SK-N-SH (cell line): Measurements from ENCODE around the gene RSAD2. TPM values are rescaled to one million over a fixed set of nuclear protein-coding genes. Genes with fewer than 3 reads are reported as not detected.
"Not testable (repeated sequence)": the region's sequence is repeated elsewhere in the genome, so short reads cannot be mapped to it uniquely, and the experiment has no call there.

Source experiments
- CTCF ChIA-PET: fragments of 300-600, 350-600 bp; formaldehyde crosslinking; extraction: SDS; loops from one replicate; lab custom pipeline; 2021; lab: Yijun Ruan, JAX
- POLR2A ChIA-PET: fragments of 350-600 bp; sonication (Branson Sonifier 250); formaldehyde crosslinking; extraction: SDS; loops from one replicate; lab custom pipeline; 2020; ENCODE audit warnings: antibody characterized with exemption, inconsistent platforms; lab: Yijun Ruan, JAX
- DNase-seq: peaks from one replicate; pipeline ENCODE4 v3.0.0; 2012
- H2AFZ ChIP-seq: fragments of 200-600 bp; sonication (generic); 2 replicates; pipeline ENCODE4 v1.8.1; 2016; ENCODE audit warnings: antibody characterized with exemption, mild to moderate bottlenecking, low read depth
- H3F3A ChIP-seq: fragments of 200-600 bp; sonication (generic); replicated peaks from 2 replicates; pipeline ENCODE3; 2016; ENCODE audit warnings: antibody characterized with exemption, mild to moderate bottlenecking; ENCODE audit not compliant: insufficient read depth
- H3K27ac ChIP-seq, 2 experiments: fragments of 200-500 bp in 1 of 2; fragments of 200-600 bp in 1 of 2; sonication (Bioruptor generic) in 1 of 2; sonication (generic), shearing (Covaris generic) in 1 of 2; 2 replicates each; pipeline versions ENCODE4 v1.5.1 to v1.6.1; 2014 to 2016; ENCODE audit warnings: low read depth in 2 of 2, inconsistent platforms in 1 of 2, low read length in 1 of 2, mild to moderate bottlenecking in 1 of 2, mixed read lengths in 1 of 2
- H3K27me3 ChIP-seq: fragments of 200-600 bp; sonication (generic), shearing (Covaris generic); 2 replicates; pipeline ENCODE4 v1.6.1; 2016; ENCODE audit warnings: mixed run types; ENCODE audit not compliant: insufficient read depth
- H3K36me3 ChIP-seq, 2 experiments: fragments of 200-500 bp in 1 of 2; fragments of 200-600 bp in 1 of 2; sonication (Bioruptor generic) in 1 of 2; sonication (generic) in 1 of 2; replicated peaks in 1 of 2; 2 replicates each; pipeline versions ENCODE3 to v1.5.1; 2014 to 2016; ENCODE audit warnings: low read length in 1 of 2, mild to moderate bottlenecking in 1 of 2; ENCODE audit not compliant: insufficient read depth in 2 of 2, control insufficient read depth in 1 of 2
- H3K4me1 ChIP-seq, 2 experiments: fragments of 200-500 bp in 1 of 2; fragments of 200-600 bp in 1 of 2; sonication (Bioruptor generic) in 1 of 2; sonication (generic), shearing (Covaris generic) in 1 of 2; 2 replicates each; pipeline versions ENCODE4 v1.5.1 to v1.6.1; 2014 to 2016; ENCODE audit warnings: low read depth in 1 of 2, low read length in 1 of 2, mixed run types in 1 of 2; ENCODE audit not compliant: insufficient read depth in 2 of 2, control insufficient read depth in 1 of 2
- H3K4me2 ChIP-seq: fragments of 200-600 bp; sonication (generic), shearing (Covaris generic); 2 replicates; pipeline ENCODE4 v1.6.1; 2017; ENCODE audit warnings: mixed run types
- H3K4me3 ChIP-seq, 2 experiments: fragments of 200-500 bp in 1 of 2; fragments of 200-600 bp in 1 of 2; sonication (Bioruptor generic) in 1 of 2; sonication (generic), shearing (Covaris generic) in 1 of 2; 2 replicates each; pipeline versions ENCODE4 v1.5.1 to v1.8.1; 2014 to 2016; ENCODE audit warnings: low read depth in 2 of 2, inconsistent platforms in 1 of 2, low read length in 1 of 2, mild to moderate bottlenecking in 1 of 2, mixed read lengths in 1 of 2, moderate library complexity in 1 of 2
- H3K79me2 ChIP-seq: fragments of 200-600 bp; sonication (generic); 2 replicates; pipeline ENCODE4 v1.8.1; 2017; ENCODE audit warnings: mild to moderate bottlenecking; ENCODE audit not compliant: insufficient read depth
- H3K9ac ChIP-seq: fragments of 200-600 bp; sonication (generic); 2 replicates; pipeline ENCODE4 v1.6.1; 2017; ENCODE audit warnings: mixed run types
- H3K9me2 ChIP-seq: fragments of 200-600 bp; sonication (generic); 2 replicates; pipeline ENCODE4 v1.6.1; 2017; ENCODE audit warnings: mixed run types
- H3K9me3 ChIP-seq: fragments of 200-600 bp; sonication (generic); 2 replicates; pipeline ENCODE4 v1.6.1; 2017; ENCODE audit warnings: mixed run types, mild to moderate bottlenecking, moderate library complexity
- H4K20me1 ChIP-seq: fragments of 200-600 bp; sonication (generic); 2 replicates; pipeline ENCODE4 v1.6.1; 2017; ENCODE audit warnings: mild to moderate bottlenecking, mixed run types; ENCODE audit not compliant: insufficient read depth
- FOSL2 ChIP-seq: IDR thresholded peaks from 2 replicates; pipeline ENCODE4 v1.4.0; 2012; ENCODE audit warnings: low read depth, mild to moderate bottlenecking, moderate library complexity, borderline replicate concordance
- MAX ChIP-seq: IDR thresholded peaks from 2 replicates; pipeline ENCODE4 v1.4.0; 2012; ENCODE audit warnings: low read depth
- MEF2A ChIP-seq: IDR thresholded peaks from 2 replicates; pipeline ENCODE4 v1.4.0; 2012; ENCODE audit warnings: low read depth, borderline replicate concordance
- MXI1 ChIP-seq: IDR thresholded peaks from 2 replicates; pipeline ENCODE4 v1.6.1; 2012; ENCODE audit warnings: mild to moderate bottlenecking, low read depth, low read length, improper control_type of control experiment
- RFX5 ChIP-seq: IDR thresholded peaks from 2 replicates; pipeline ENCODE4 v1.6.1; 2012; ENCODE audit warnings: mild to moderate bottlenecking, improper control_type of control experiment, low read length
- RXRA ChIP-seq: IDR thresholded peaks from 2 replicates; pipeline ENCODE4 v1.4.0; 2012; ENCODE audit warnings: low read depth, mild to moderate bottlenecking, borderline replicate concordance
- SIN3A ChIP-seq: IDR thresholded peaks from 2 replicates; pipeline ENCODE4 v1.6.1; 2012; ENCODE audit warnings: low read depth, mild to moderate bottlenecking, low read length, moderate library complexity, borderline replicate concordance
- TAF1 ChIP-seq: IDR thresholded peaks from 2 replicates; pipeline ENCODE4 v1.6.1; 2012; ENCODE audit warnings: low read depth, mild to moderate bottlenecking, low read length, moderate library complexity, borderline replicate concordance
- TCF12 ChIP-seq: IDR thresholded peaks from 2 replicates; pipeline ENCODE4 v1.4.0; 2012
- TEAD4 ChIP-seq: IDR thresholded peaks from 2 replicates; pipeline ENCODE4 v1.4.0; 2012; ENCODE audit warnings: mild to moderate bottlenecking, borderline replicate concordance; ENCODE audit not compliant: insufficient read depth
- USF2 ChIP-seq: fragments of 150-350 bp; IDR thresholded peaks from 2 replicates; pipeline ENCODE4 v1.6.1; 2017; ENCODE audit warnings: antibody characterized with exemption, low read length, low read depth, borderline replicate concordance
- WGBS: methylation state at CpG from one replicate; pipeline ENCODE4 v1.1.6; 2017; ENCODE audit warnings: low lambda C conversion rate; 5-methylcytosine and 5-hydroxymethylcytosine counted together
- polyA plus RNA-seq, 3 experiments: library from polyadenylated mRNA; depleted of rRNA; stranded (reverse); fragments of >200 nt; gene quantifications; 2 replicates each; pipeline ENCODE4 v1.2.3, GENCODE V29; 2012

Gene RSAD2
- polyA plus RNA-seq, 1 of the 3 experiments (the other 2 are of a cell fraction): 0.35 TPM

GRCh38 chr2:6854416-6854815 is 23.2 kb upstream of the RSAD2 start:
- TF ChIP-seq MAX: no peak
- no peak for TF ChIP-seq TCF12
- TF ChIP-seq TAF1: no peak
- TF ChIP-seq FOSL2: no peak
- TF ChIP-seq SIN3A: no peak
- TF ChIP-seq RXRA: no peak
- Histone ChIP-seq H3K9ac (no peak overlapping the region), H3K9me2 (no peaks in the 10 kb centered on the region), H3K4me2 (no peak overlapping the region), H4K20me1 (no peaks in the 10 kb centered on the region), H3F3A (no peaks in the 10 kb centered on the region), H3K9me3 (no peaks in the 10 kb centered on the region), H3K4me1 (no peaks in the 10 kb centered on the region), H3K4me3 (no peak overlapping the region), H3K36me3 (no peaks in the 10 kb centered on the region), H3K27me3 (no peaks in the 10 kb centered on the region), H3K27ac (no peak overlapping the region), H2AFZ (no peak overlapping the region), H3K79me2 (no peaks in the 10 kb centered on the region)
- CTCF ChIA-PET: interaction anchor here (1.0 kb wide), 1 partner anchor 11 kb away, joined by 3 read pairs; the partner anchor contains the start of gene CMPK2
- POLR2A ChIA-PET: no interaction called here
- WGBS: 57% methylated on average over 2 of the region's 2 CpGs
- DNase-seq: no peak

- no peaks in the 10 kb centered on the region for H3K79me2 ChIP-seq
- no peaks in the 10 kb centered on the region for H3K4me1 ChIP-seq
- no peak for DNase-seq
- H3K4me3 ChIP-seq: no peak overlapping the region
- no peak overlapping the region for H3K9ac ChIP-seq
- H3K4me2 ChIP-seq: no peak overlapping the region
- H3K9me2 ChIP-seq: no peaks in the 10 kb centered on the region
- no peaks in the 10 kb centered on the region for H3F3A ChIP-seq
- ChIA-PET POLR2A (no interaction called here), CTCF (interaction anchor here (2.2 kb wide), 1 partner anchor 10 kb away, joined by 9 read pairs; the partner anchor contains the start of gene CMPK2)
- TF ChIP-seq RFX5 (no peak), USF2 (no peak), MXI1 (no peak)
- no peaks in the 10 kb centered on the region for H3K9me3 ChIP-seq
- H4K20me1 ChIP-seq: no peaks in the 10 kb centered on the region
- H3K27me3 ChIP-seq: no peaks in the 10 kb centered on the region
- H3K36me3 ChIP-seq: no peaks in the 10 kb centered on the region
- no peak overlapping the region for H2AFZ ChIP-seq
- H3K27ac ChIP-seq: no peak overlapping the region
Observed at GRCh38 chr2:6855860-6856547, 21.6 kb upstream of the RSAD2 start.

GRCh38 chr2:6856548-6856920 is 21.0 kb upstream of the RSAD2 start:
- Histone ChIP-seq H3K9me2 (no peaks in the 10 kb centered on the region), H3K4me1 (no peaks in the 10 kb centered on the region), H3K9ac (no peak overlapping the region), H3K27me3 (no peaks in the 10 kb centered on the region), H3K9me3 (no peaks in the 10 kb centered on the region), H3K4me2 (no peak overlapping the region), H4K20me1 (no peaks in the 10 kb centered on the region), H3K27ac (no peak overlapping the region), H3K79me2 (no peaks in the 10 kb centered on the region), H2AFZ (no peak overlapping the region), H3F3A (no peaks in the 10 kb centered on the region), H3K36me3 (no peaks in the 10 kb centered on the region), H3K4me3 (no peak overlapping the region)
- CTCF ChIA-PET: interaction anchor here (2.2 kb wide), 1 partner anchor 10 kb away, joined by 9 read pairs; the partner anchor contains the start of gene CMPK2
- POLR2A ChIA-PET: no interaction called here
- TF ChIP-seq MEF2A (no peak), TEAD4 (no peak), SIN3A (no peak), RFX5 (no peak)
- WGBS: 67% methylated on average over 1 of the region's 1 CpG
- DNase-seq: no peak

GRCh38 chr2:6858466-6859027 is 19.0 kb upstream of the RSAD2 start:
- H3K4me3 ChIP-seq: not testable (repeated sequence)
- CTCF ChIA-PET: interaction anchor here (2.2 kb wide), 1 partner anchor 8 kb away, joined by 9 read pairs; the partner anchor contains the start of gene CMPK2

More at GRCh38 chr2:6858466-6859027, 19.0 kb upstream of the RSAD2 start:
- H3F3A ChIP-seq, H3K9me3 ChIP-seq, POLR2A ChIA-PET, H2AFZ ChIP-seq, DNase-seq, H3K36me3 ChIP-seq, H3K79me2 ChIP-seq, H3K9me2 ChIP-seq, H3K9ac ChIP-seq, H3K27ac ChIP-seq, H4K20me1 ChIP-seq, H3K4me2 ChIP-seq, H3K4me1 ChIP-seq, H3K27me3 ChIP-seq: not testable (repeated sequence)
- 81% methylated on average over 4 of the region's 4 CpGs for WGBS
